Renal pelvis (tissue), 4 donors: ENCODE data around the gene MYRF. TPM values are rescaled to one million over a fixed set of nuclear protein-coding genes. Genes with fewer than 3 reads are reported as not detected.

Experiments
- DNase-seq: peaks from one replicate; pipeline ENCODE4 v3.0.0-alpha.2; 2013
- polyA plus RNA-seq, 3 donors: library from polyadenylated mRNA; unstranded; fragments of 120-200 nt; gene quantifications; one replicate each; pipeline ENCODE4 v1.2.1, GENCODE V29; 2013; ENCODE audit not compliant: insufficient read length in 3 of 3

The MYRF gene
- polyA plus RNA-seq, 3 donors: 23.7 to 30.0 (median 28.2) TPM

DNA sequence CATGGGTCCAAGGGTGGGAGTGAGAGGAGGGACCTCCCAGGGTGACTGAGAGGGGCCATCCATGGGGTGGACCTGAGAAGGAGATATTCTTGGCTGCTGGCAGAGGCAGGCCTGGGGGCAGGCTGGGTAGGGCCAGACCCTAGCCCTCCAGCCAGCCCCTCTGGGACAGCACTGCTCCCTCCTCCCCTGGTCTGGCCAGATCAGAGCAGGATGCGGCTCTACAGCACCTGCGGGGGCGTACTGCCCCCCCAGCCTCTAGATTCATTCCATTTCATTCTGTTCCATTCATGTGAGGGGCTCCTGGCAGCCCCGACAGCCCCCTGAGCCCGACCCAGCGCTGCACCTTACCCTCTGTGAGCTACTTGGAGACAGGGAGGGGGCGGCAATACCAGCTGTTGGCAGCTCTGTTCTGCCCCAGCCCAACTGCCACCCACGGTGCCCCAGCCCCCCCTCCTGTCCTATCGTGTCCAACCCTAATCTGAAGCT is 34.3 kb upstream of the MYRF start:
- no peak for DNase-seq

DNA sequence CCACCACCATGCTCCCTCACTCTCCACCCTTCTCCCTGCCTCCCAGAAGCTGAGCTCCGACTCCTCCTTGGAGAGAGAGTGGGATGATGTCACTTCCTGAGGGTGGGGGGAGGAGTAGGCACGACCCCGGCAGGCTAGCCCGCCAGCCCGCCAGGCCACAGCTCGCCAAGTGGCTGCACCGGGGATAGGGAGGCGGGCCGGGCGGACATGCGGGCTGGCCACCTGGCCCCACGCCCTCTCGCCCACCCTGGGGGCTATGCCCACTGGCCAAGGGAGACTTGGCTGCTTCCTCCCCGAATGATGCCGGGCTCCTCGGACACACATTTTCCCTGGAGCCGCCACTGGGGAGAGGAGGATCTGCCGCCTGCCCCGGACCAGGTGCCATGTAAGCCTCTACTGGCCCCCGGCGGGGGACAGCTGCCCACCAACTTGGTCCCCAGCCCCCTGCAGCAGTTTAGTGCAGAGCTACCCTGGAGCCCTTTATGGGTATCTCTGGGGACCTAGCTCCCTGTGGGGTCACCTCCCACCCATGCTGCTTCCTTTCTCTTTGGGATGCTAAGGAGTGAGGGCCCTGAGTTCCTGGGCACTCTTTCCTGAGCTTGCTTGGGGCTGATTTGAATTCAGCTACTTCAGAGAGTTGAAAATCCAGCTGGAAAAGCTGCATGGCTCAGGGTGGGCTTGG is 33.7 kb upstream of the MYRF start:
- DNase-seq: peak; percentile 83

- no peak for DNase-seq
Measured at GRCh38 chr11:61719978-61720377, 32.5 kb upstream of the MYRF start.

- no peak for DNase-seq
Measured at GRCh38 chr11:61720597-61720996, 31.8 kb upstream of the MYRF start.

DNA sequence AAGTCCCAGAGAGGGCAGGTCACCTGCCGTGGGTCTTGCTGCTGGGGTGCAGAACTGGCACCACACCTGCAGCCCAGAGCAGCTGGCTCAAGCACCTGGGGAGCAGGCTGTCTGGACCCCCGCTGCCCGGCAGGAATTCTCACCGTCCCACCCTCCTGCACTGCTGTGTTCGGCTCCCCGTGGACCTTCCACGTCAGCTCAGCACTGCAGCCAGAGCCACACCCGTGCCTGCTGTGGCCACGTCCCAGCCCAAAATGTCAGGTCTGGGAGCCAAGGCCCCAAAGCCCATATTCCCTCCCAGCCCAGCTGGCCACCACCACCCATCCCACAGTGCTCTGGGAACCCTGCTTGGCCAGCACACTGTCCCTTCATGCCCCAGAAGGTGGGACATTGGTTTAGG is 28.0 kb upstream of the MYRF start:
- DNase-seq: no peak

- DNase-seq: no peak
Measured at GRCh38 chr11:61725781-61726231, 26.6 kb upstream of the MYRF start.

DNA sequence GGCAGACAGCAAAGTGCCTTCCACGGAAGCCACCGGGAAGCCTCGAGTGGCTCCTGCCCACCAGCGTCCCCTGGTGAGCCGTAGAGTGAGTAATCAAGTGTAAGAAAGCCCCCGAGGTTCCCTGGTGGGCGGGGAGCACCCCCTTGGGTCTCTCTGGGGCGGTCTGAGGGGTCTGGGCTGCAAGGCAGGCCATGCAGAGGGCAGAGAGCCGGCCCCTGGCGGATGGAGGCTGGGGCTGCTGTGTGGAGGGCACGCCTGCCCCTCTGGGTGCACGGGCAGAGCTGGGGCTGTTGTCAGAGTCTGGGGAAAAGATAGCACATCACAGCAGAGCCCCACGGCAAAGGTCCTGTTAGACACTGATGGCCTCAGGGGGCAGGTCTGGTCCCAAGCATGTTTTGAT is 25.7 kb upstream of the MYRF start:
- no peak for DNase-seq

DNA sequence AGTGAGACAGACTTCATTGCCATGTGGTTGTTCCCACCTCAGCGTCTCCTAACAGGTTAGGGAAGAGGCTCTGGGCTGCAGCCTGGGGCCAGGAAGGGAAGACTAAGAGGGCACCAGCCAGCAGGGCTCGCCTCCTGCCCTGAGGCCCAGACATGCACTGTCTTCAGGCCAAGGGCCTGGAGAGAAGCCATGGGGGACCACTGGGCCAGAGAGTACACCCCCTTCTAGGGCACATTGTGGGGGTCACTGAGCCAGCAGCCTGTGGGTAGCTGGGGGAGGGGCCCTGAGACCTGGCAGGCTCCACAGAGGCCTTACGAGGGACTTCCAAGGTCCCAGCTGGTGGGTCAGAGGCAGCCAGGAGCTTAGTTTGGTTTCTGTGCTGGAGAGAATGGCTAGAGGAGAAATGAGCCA is 25.0 kb upstream of the MYRF start:
- DNase-seq: no peak

DNA sequence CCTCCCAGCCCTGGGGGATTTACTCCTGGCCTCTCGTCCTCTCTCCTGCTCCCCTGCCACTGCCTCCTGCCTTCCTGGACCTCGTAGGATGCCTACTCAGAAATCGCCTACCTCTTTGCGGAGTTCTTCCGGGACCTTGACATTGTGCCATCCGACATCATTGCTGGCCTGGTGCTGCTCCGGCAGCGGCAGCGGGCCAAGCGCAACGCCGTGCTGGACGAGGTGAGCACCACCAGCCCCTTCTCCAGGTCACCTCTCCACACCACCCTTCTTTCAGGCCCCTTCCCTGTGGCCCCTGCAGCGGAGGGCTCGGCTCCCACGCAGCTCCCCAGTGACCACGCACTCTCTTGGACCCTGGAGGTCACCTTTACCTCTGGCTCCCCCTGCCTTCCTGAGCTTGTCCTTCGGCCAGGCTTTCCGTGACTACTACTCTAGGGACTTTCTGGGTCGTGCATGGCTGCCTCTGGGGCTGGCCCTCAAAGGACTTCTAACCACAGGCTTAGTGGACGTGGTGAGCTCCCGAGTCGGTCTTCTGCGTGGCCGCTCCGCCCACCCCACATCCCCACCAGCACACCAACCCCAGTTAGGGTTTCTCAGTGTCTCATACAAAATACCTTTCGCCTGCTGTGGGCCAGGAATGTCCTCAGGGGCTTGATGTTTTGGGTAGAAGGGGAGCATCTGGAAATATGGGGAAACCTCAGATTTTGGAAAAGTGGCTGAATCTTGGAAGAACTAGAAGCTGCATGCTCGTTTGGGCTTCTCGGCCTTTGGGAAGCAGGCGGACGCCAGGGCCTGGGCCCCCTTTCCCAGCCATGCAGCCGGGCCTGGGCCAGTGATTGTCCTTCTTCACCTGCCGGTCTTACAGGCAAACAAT is 24.1 kb upstream of the MYRF start:
- DNase-seq: no peak

DNA sequence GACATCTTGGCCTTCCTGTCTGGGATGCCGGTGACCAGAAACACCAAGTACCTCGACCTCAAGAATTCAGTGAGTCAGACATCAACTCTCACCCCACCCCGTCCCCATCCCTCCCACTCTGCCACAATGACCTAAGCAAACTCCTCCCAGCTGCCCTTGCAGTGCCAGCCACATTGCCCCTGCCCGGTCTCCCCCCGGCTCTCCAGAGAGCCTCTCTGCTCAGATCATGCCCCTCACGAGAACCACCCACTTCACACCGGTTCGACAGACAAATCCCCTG is 23.6 kb upstream of the MYRF start:
- DNase-seq: no peak

DNA sequence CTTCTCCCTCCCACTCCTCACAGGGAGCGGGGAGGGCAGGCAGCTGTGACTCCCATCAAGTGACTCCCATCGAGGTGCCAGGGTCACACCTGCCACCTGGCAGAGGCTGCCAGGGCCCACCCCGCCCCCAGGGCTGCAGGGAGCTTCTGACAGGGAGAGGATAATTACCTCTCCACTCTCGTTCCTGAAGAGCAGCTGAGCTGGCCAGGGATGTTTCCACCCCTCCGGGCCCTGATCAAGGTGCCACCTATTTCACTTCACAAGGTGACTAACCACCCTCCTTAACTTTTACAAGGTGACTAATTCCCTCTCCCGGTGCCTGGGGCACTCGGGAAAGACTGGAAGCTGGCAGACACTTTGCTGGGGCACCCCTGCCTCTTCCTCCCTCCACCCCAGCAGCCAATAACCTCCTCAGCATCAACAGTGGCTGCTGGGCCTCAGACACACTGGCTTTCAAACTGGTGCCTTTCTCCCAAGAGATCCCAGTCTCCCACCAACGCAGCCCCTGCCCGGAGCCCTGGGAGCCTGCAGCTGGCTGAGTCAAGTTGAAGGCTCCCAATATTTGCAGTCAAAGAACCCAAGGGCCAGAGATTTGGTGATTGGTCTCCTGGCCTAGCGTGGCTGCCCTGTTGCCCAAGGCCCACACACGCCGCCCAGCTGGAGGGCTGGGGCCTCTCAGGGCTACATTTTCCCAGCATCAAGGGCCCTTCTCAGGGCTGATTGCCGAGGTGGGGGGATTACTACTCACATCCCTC is 22.0 kb upstream of the MYRF start:
- DNase-seq: no peak

- DNase-seq: no peak
Measured at GRCh38 chr11:61731211-61731951, 21.1 kb upstream of the MYRF start.

GRCh38 chr11:61731952-61732675 is 20.3 kb upstream of the MYRF start:
- no peak for DNase-seq

DNA sequence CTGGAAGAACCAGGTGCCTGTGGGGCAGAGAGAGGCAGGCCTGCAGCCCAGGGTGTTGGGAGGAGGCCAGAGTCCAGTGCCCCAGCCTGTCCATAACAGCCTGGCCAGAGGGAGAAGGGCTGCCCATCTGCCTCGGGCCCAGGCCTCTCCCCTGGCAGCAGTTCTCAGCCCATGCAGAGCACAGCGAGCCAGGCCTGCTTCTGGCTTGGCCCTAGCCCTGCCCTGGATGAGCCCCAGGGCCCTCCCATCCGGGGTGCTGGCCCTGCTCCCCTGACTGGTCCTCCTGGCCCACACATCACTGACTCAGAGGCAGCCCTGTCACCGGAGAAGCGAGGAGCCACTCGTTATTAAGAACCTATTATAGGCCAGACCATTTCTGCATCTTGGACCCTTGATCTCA is 19.7 kb upstream of the MYRF start:
- DNase-seq: no peak

- DNase-seq: peak; percentile 71
Measured at GRCh38 chr11:61733120-61733978, 19.1 kb upstream of the MYRF start.

DNA sequence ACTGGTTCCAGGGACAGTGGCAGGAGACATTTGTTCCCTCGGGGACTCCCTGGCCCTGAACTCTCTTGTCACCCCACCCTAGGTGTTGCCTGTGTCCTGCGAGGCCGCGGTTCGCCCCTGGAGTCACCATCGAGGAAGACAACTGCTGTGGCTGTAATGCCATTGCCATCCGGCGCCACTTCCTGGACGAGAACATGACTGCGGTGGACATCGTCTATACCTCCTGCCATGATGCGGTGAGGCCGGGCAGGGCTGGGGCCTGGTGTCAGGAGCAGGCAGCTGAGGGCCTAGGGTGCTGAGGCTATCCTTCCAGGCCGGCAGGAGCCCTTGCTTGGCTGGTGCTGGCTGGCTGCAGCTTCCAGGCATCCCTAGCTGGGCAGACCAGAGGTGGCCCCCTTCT is 17.7 kb upstream of the MYRF start:
- DNase-seq: no peak

DNA sequence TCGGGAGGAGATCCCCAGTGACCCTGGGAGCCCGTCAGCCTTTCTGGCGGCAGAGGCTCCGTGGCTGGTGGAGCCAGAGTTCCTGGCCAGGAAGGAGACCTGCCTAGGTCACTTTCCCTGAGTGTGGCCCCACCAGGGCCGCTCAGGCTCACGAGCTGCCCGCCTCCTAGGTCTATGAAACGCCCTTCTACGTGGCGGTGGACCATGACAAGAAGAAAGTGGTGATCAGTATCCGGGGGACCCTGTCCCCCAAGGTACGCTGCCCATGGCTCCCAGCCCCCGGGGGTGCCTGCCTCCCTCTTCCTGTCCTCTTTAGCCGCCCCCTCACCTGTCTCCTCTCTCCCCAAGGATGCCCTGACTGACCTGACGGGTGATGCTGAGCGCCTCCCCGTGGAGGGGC is 17.0 kb upstream of the MYRF start:
- DNase-seq: no peak

DNA sequence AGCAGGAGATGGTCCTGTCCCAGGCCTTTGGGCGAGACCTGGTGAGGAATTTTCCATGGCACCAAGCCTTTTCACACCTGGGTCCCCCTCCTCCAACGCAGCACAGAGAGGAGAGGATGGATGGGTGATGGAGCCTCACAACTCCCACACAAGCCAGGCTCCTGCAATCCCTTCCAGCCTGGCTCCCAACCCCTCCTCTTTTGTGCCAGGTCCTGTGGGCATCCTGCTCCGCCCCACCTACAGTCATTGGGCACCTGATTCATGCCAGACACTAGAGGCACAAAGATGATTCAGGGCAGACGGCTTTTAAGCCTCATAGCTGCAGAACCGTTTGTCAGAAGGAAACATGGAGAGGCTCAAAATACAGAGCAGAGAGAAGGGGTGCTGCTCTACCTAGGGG is 16.1 kb upstream of the MYRF start:
- no peak for DNase-seq

DNA sequence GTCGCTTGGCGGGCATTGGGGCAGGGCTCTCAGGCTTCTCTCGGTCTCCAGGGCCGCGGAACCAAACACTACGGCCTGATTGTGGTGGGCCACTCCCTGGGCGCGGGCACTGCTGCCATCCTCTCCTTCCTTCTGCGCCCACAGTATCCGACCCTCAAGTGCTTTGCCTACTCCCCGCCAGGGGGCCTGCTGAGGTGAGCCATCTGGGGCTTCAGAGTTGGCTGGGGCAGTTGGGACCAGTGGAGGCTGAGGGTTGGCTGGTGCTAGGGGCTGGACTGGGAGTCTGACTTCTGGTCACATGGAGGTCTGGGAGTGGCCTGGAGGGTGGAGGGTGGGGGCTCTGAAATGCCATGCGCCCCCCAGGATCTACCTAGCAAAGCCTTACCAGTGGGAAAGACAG is 15.3 kb upstream of the MYRF start:
- DNase-seq: no peak

- no peak for DNase-seq
Measured at GRCh38 chr11:61737636-61738386, 14.6 kb upstream of the MYRF start.
